Choroid plexus epithelial cell (primary cell): ENCODE results near the gene ZFHX3.
"Not testable (repeated sequence)": the region's sequence is repeated elsewhere in the genome, so short reads cannot be mapped to it uniquely, and the experiment has no call there.

Experiments used
- DNase-seq: peaks from one replicate; pipeline ENCODE4 v3.0.0-alpha.2; 2010; ENCODE audit warnings: low read depth
- H3K4me3 ChIP-seq: 2 replicates; pipeline ENCODE4 v1.5.1; 2011; ENCODE audit warnings: low read depth, mild to moderate bottlenecking, control low read depth, low read length, moderate library complexity
- CTCF ChIP-seq: conservative IDR thresholded peaks from 2 replicates; pipeline ENCODE4 v1.5.1; 2011; ENCODE audit warnings: low read depth, mild to moderate bottlenecking, control low read depth, inconsistent platforms, low read length, moderate library complexity

Gene ZFHX3

GRCh38 chr16:72996291-72997062 is 51.5 kb downstream of the ZFHX3 start:
- no peak overlapping the region for H3K4me3 ChIP-seq
- no peak for DNase-seq
- TF ChIP-seq CTCF = no peak

- not testable (repeated sequence) for DNase-seq, H3K4me3 ChIP-seq
Measured at GRCh38 chr16:72995882-72996270, 52.1 kb downstream of the ZFHX3 start.

- no peak for DNase-seq
- no peak overlapping the region for H3K4me3 ChIP-seq
- TF ChIP-seq CTCF = peak; percentile 62
Measured at GRCh38 chr16:72995151-72995881, 52.6 kb downstream of the ZFHX3 start.

GRCh38 chr16:72992142-72992601 is 55.8 kb downstream of the ZFHX3 start:
- DNase-seq = no peak
- H3K4me3 ChIP-seq = no peak overlapping the region
- TF ChIP-seq CTCF = no peak

GRCh38 chr16:72991644-72992043 is 56.3 kb downstream of the ZFHX3 start:
- TF ChIP-seq CTCF = no peak
- no peak overlapping the region for H3K4me3 ChIP-seq

GRCh38 chr16:72991211-72991610 is 56.7 kb downstream of the ZFHX3 start:
- TF ChIP-seq CTCF = no peak
- no peak overlapping the region for H3K4me3 ChIP-seq
- DNase-seq = no peak

More at GRCh38 chr16:72991644-72992043, 56.3 kb downstream of the ZFHX3 start:
- DNase-seq = no peak

- H3K4me3 ChIP-seq = no peak overlapping the region
- DNase-seq = no peak
- no peak for TF ChIP-seq CTCF
Measured at GRCh38 chr16:72990571-72990970, 57.4 kb downstream of the ZFHX3 start.
